NCI-H146 treated with DMSO at 0.1 percent for 48 hours (cell line): ENCODE results near the gene SRC.

Experiments used
- DNase-seq: peaks from one replicate; lab custom pipeline; 2025; ENCODE audit not compliant: unreplicated experiment; lab: John Stamatoyannopoulos, UW

SRC gene

DNA sequence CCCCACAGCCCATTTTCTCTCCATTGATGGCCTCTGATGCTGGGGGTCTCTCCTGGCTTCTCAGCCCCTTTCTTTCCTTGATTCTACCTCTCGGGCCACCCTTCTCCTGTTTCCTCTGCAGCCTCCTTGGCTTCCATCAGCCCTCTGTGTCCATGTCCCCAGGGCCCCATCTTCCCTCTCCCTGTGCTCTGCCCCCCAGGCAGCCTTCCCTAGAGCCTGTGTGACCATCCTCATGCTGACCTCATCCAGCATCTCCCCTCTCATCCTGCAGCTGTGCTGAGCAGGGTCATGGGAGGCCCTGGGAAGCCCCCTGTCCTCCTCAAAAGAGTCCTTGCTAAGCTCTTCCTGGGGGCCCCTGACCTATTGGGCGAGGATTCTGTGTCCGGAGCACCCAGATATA, 101.7 kb downstream of the SRC start:
- no peak for DNase-seq

DNA sequence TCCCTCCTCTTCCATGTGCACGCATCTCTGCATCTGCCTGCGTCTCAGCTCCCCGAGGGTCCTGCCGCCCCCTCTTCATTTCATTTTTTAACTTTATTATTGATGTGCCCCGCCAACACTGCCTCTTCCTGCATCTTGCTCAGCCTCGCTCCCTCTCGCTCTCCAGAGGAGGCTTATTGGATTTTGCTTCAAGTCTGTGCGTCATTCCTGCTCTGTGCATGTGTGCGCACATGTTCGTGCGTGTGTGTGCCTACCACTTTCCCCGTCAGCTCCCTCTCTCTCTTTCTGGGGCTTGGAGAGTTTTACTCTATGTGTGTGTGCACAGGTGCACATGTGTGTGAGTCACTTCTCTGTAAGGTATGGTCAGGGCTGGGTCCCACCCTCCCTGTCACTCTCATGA, 103.3 kb downstream of the SRC start:
- DNase-seq, result no peak

- no peak for DNase-seq
These were observed 104.4 kb downstream of the SRC start for GRCh38 chr20:37450344-37450743.

- DNase-seq, result no peak
These were observed 105.7 kb downstream of the SRC start for GRCh38 chr20:37451616-37452015.

GRCh38 chr20:37452236-37452635, 106.3 kb downstream of the SRC start:
- no peak for DNase-seq

- no peak for DNase-seq
These were observed 107.3 kb downstream of the SRC start for GRCh38 chr20:37453288-37453687.

DNA sequence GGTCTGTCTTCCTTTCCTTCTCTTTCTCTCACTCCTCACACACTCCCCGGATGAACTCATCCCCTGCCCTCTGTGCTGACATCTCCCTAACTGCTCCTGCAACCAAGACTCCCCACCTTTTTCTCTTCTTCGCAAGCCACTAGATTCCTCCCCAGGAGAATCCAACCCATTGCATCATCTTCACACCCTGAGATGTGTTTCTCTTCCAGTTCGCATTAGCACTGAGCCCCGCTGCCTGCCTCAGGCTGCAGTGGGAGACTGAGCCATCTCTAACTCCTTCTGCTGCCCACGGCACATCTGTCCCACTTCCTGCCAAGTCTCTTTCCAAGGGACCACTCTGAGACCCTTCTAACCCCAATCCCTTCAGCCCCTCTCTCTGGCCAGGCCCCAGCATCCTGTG, 107.9 kb downstream of the SRC start:
- DNase-seq, result no peak

- no peak for DNase-seq
These were observed 108.9 kb downstream of the SRC start for GRCh38 chr20:37454636-37455385.
